H1 (cell line): ENCODE data around the gene OR6Q1. TPM values are rescaled to one million over a fixed set of nuclear protein-coding genes. Genes with fewer than 3 reads are reported as not detected.
"Not testable (repeated sequence)": the region's sequence is repeated elsewhere in the genome, so short reads cannot be mapped to it uniquely, and the experiment has no call there.

ENCODE experiments used
- CTCF ChIA-PET: fragments of 300-600 bp; sonication (Branson Sonifier 250); formaldehyde crosslinking; loops from one replicate; lab custom pipeline; 2021; ENCODE audit not compliant: partially characterized antibody; lab: Charles Lee
- POLR2A ChIA-PET: fragments of 300-600 bp; sonication (Branson Sonifier 250); formaldehyde crosslinking; loops from one replicate; lab custom pipeline; 2021; ENCODE audit warnings: inconsistent platforms; ENCODE audit not compliant: partially characterized antibody; lab: Charles Lee
- DNase-seq, 2 experiments: peaks; one replicate each; pipeline versions ENCODE4 v3.0.0 to v3.0.0-alpha.2; 2010 to 2022; ENCODE audit warnings: low spot score in 2 of 2, low read depth in 1 of 2, mixed read lengths in 1 of 2
- FAIRE-seq: peaks from 2 replicates; lab custom pipeline; 2011; peaks lifted over from hg19 to GRCh38; lab: Jason Lieb, UNC
- H2AFZ ChIP-seq: 2 replicates; pipeline ENCODE4 v1.8.1; 2012; ENCODE audit warnings: low read length, inconsistent platforms
- H2AK5ac ChIP-seq: 2 replicates; pipeline ENCODE4 v1.6.1; 2013; ENCODE audit warnings: low read depth, low read length
- H2BK120ac ChIP-seq: replicated peaks from 2 replicates; pipeline ENCODE3; 2013; ENCODE audit warnings: low read depth, low read length, inconsistent platforms
- H2BK12ac ChIP-seq: 2 replicates; pipeline ENCODE4 v1.6.1; 2013; ENCODE audit warnings: low read depth, low read length
- H2BK15ac ChIP-seq: 2 replicates; pipeline ENCODE4 v1.6.1; 2013; ENCODE audit warnings: low read length
- H2BK20ac ChIP-seq: 2 replicates; pipeline ENCODE4 v1.6.1; 2013; ENCODE audit warnings: low read length
- H2BK5ac ChIP-seq: 2 replicates; pipeline ENCODE4 v1.6.1; 2013; ENCODE audit warnings: low read depth, low read length
- H3K14ac ChIP-seq: 2 replicates; pipeline ENCODE4 v1.6.1; 2013; ENCODE audit warnings: inconsistent platforms; ENCODE audit not compliant: insufficient read length
- H3K18ac ChIP-seq: 2 replicates; pipeline ENCODE4 v1.6.1; 2013; ENCODE audit warnings: low read length; ENCODE audit errors: extremely low read depth
- H3K23ac ChIP-seq: 2 replicates; pipeline ENCODE4 v1.6.1; 2013; ENCODE audit warnings: inconsistent platforms; ENCODE audit not compliant: insufficient read length
- H3K23me2 ChIP-seq: 2 replicates; pipeline ENCODE4 v1.6.1; 2013; ENCODE audit warnings: low read depth, low read length
- H3K27ac ChIP-seq: 2 replicates; pipeline ENCODE4 v1.6.1; 2011; ENCODE audit warnings: low read depth, low read length, inconsistent platforms
- H3K27me3 ChIP-seq, 4 experiments: replicated peaks in 1 of 4; 1 replicate in 1 of 4; 2 replicates in 3 of 4; pipeline versions ENCODE4 v1.6.1 to v1.8.1; 2011 to 2013; ENCODE audit warnings: low read length in 3 of 4, mild to moderate bottlenecking in 3 of 4, inconsistent platforms in 2 of 4, mixed read lengths in 2 of 4, moderate library complexity in 1 of 4; ENCODE audit not compliant: control insufficient read depth in 3 of 4, insufficient read depth in 3 of 4; ENCODE audit errors: extremely low read depth in 1 of 4
- H3K36me3 ChIP-seq, 4 experiments: 2 replicates each; pipeline versions ENCODE4 v1.6.1 to v1.8.1; 2011 to 2013; ENCODE audit warnings: mild to moderate bottlenecking in 4 of 4, low read length in 3 of 4, moderate library complexity in 2 of 4, control low read depth in 1 of 4, inconsistent platforms in 1 of 4; ENCODE audit not compliant: insufficient read depth in 4 of 4, control insufficient read depth in 2 of 4
- H3K4ac ChIP-seq: replicated peaks from 2 replicates; pipeline ENCODE3; 2013; ENCODE audit warnings: low read length, low read depth, mixed read lengths, inconsistent platforms; ENCODE audit not compliant: insufficient read length
- H3K4me1 ChIP-seq, 4 experiments: replicated peaks in 1 of 4; 1 replicate in 1 of 4; 2 replicates in 3 of 4; pipeline versions ENCODE4 v1.6.1 to v1.8.1; 2011 to 2013; ENCODE audit warnings: low read length in 3 of 4, inconsistent platforms in 2 of 4, mixed read lengths in 1 of 4; ENCODE audit not compliant: insufficient read depth in 4 of 4, control insufficient read depth in 3 of 4
- H3K4me2 ChIP-seq, 2 experiments: 2 replicates each; pipeline versions ENCODE4 v1.6.1 to v1.8.1; 2011 to 2013; ENCODE audit warnings: low read depth in 2 of 2, low read length in 2 of 2, control low read depth in 1 of 2, inconsistent platforms in 1 of 2, mild to moderate bottlenecking in 1 of 2; ENCODE audit not compliant: insufficient read depth in 1 of 2
- H3K4me3 ChIP-seq, 4 experiments: fragments of 200-600, 300-600 bp in 1 of 4; sonication (generic), shearing (Covaris generic), sonication (Bioruptor Twin) in 1 of 4; 2 replicates each; pipeline versions ENCODE4 v1.5.1 to v1.8.1; 2011 to 2016; ENCODE audit warnings: low read length in 4 of 4, low read depth in 3 of 4, control low read depth in 2 of 4, inconsistent platforms in 2 of 4, mild to moderate bottlenecking in 2 of 4, mixed read lengths in 1 of 4, moderate library complexity in 1 of 4; ENCODE audit not compliant: insufficient read depth in 2 of 4; ENCODE audit errors: extremely low read depth in 1 of 4
- H3K56ac ChIP-seq: replicated peaks from 2 replicates; pipeline ENCODE3; 2013; ENCODE audit warnings: low read depth, mild to moderate bottlenecking, mixed read lengths, low read length, inconsistent platforms; ENCODE audit not compliant: insufficient read length
- H3K79me1 ChIP-seq: 2 replicates; pipeline ENCODE4 v1.6.1; 2013; ENCODE audit warnings: low read depth, low read length, control low read depth
- H3K79me2 ChIP-seq, 2 experiments: 2 replicates each; pipeline versions ENCODE4 v1.6.1 to v1.8.1; 2012 to 2013; ENCODE audit warnings: low read length in 2 of 2, mild to moderate bottlenecking in 2 of 2, inconsistent platforms in 1 of 2; ENCODE audit not compliant: insufficient read depth in 2 of 2, control insufficient read depth in 1 of 2
- H3K9ac ChIP-seq, 4 experiments: replicated peaks in 1 of 4; 1 replicate in 1 of 4; 2 replicates in 3 of 4; pipeline versions ENCODE4 v1.6.1 to v1.8.1; 2011 to 2013; ENCODE audit warnings: low read depth in 3 of 4, low read length in 3 of 4, control low read depth in 2 of 4, mild to moderate bottlenecking in 2 of 4, moderate library complexity in 2 of 4, inconsistent platforms in 1 of 4; ENCODE audit errors: extremely low read depth in 1 of 4
- H3K9me3 ChIP-seq, 2 experiments: 2 replicates each; pipeline versions ENCODE4 v1.6.1 to v1.8.1; 2012 to 2013; ENCODE audit warnings: mild to moderate bottlenecking in 2 of 2, moderate library complexity in 2 of 2, control low read depth in 1 of 2, inconsistent platforms in 1 of 2, low read depth in 1 of 2, low read length in 1 of 2, mixed read lengths in 1 of 2; ENCODE audit not compliant: insufficient read depth in 2 of 2
- H4K20me1 ChIP-seq, 2 experiments: replicated peaks in 1 of 2; 2 replicates each; pipeline versions ENCODE3 to v1.8.1; 2011 to 2013; ENCODE audit warnings: inconsistent platforms in 2 of 2, low read length in 2 of 2, mild to moderate bottlenecking in 1 of 2; ENCODE audit not compliant: insufficient read depth in 2 of 2, control insufficient read depth in 1 of 2
- H4K5ac ChIP-seq: 2 replicates; pipeline ENCODE4 v1.6.1; 2013; ENCODE audit warnings: low read length, low read depth, mixed read lengths, inconsistent platforms; ENCODE audit not compliant: insufficient read length
- H4K8ac ChIP-seq: 2 replicates; pipeline ENCODE4 v1.8.0; 2013; ENCODE audit warnings: mild to moderate bottlenecking, moderate library complexity, low read length, inconsistent platforms; ENCODE audit not compliant: insufficient read depth; ENCODE audit errors: extremely low read depth
- H4K91ac ChIP-seq: replicated peaks from 2 replicates; pipeline ENCODE3; 2013; ENCODE audit warnings: low read length, mixed read lengths, inconsistent platforms; ENCODE audit not compliant: insufficient read length
- WGBS, 2 experiments: shearing (Covaris generic) in 1 of 2; methylation state at CpG; one replicate each; pipeline versions ENCODE4 v1.1.6 to v1.1.7; 2013 to 2015; ENCODE audit warnings: low lambda C conversion rate in 2 of 2, mixed read lengths in 2 of 2, inconsistent platforms in 1 of 2, low coverage in 1 of 2, missing lambda C conversion rate in 1 of 2; ENCODE audit not compliant: insufficient replicate concordance in 2 of 2, insufficient coverage in 1 of 2, insufficient read length in 1 of 2; ENCODE audit errors: extremely low coverage in 1 of 2, missing lambda C conversion rate in 1 of 2; 5-methylcytosine and 5-hydroxymethylcytosine counted together
- polyA plus RNA-seq, 7 experiments: library from polyadenylated mRNA; depleted of rRNA in 3 of 7; stranded (reverse) in 5 of 7; unstranded in 2 of 7; fragments of >200 nt in 5 of 7; fragments of 200-250 nt in 2 of 7; gene quantifications; 1 replicate in 5 of 7; 2 replicates in 1 of 7; 4 replicates in 1 of 7; pipeline versions ENCODE4 v1.2.1 to v1.2.3, GENCODE V29; 2011 to 2013; ENCODE audit warnings: missing spikeins in 2 of 7, mixed read lengths in 2 of 7
- total RNA-seq: library from RNA; stranded (reverse); fragmentation: NEBNext Ultra II Directional; extraction: Animal tissue kit (Norgen Biotek cat#: 25700); gene quantifications from 2 replicates; pipeline ENCODE4 v1.2.1, GENCODE V29; 2021

The OR6Q1 gene
- total and polyA plus RNA-seq, 2 of the 8 experiments (the other 6 are each of a cell fraction or from before 2014, with no cell fraction given) = not detected

DNA sequence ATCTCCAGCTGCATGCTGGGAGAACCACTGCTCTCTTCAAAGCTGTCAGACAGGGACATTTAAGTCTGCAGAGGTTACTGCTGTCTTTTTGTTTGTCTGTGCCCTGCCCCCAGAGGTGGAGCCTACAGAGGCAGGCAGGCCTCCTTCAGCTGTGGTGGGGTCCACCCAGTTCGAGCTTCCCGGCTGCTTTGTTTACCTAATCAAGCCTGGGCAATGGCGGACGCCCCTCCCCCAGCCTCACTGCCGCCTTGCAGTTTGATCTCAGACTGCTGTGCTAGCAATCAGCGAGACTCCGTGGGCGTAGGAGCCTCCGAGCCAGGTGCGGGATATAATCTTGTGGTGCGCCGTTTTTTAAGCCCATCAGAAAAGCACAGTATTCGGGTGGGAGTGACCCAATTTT is 31.2 kb upstream of the OR6Q1 start:
- H3K27ac ChIP-seq, H3K4me2 ChIP-seq, H3K27me3 ChIP-seq, H2BK5ac ChIP-seq, H3K9me3 ChIP-seq, H3K23me2 ChIP-seq, H4K91ac ChIP-seq, H3K4me3 ChIP-seq, H4K20me1 ChIP-seq, H3K4me1 ChIP-seq, H3K79me2 ChIP-seq, H3K14ac ChIP-seq, H2AK5ac ChIP-seq, POLR2A ChIA-PET, H4K8ac ChIP-seq, H2BK12ac ChIP-seq, H2BK120ac ChIP-seq, FAIRE-seq, CTCF ChIA-PET, H3K4ac ChIP-seq, H3K9ac ChIP-seq, H3K79me1 ChIP-seq, H3K18ac ChIP-seq, H3K56ac ChIP-seq, DNase-seq, H3K36me3 ChIP-seq, H4K5ac ChIP-seq, H2AFZ ChIP-seq, H2BK15ac ChIP-seq, H2BK20ac ChIP-seq, H3K23ac ChIP-seq: not testable (repeated sequence)
- 76% methylated on average over 11 of the region's 13 CpGs; no CpG with 5 or more reads in 1 of the 2 experiments for WGBS, 2 experiments

- H2BK120ac ChIP-seq, H2AK5ac ChIP-seq, H3K27ac ChIP-seq, H2BK5ac ChIP-seq, H2BK20ac ChIP-seq, H4K8ac ChIP-seq, CTCF ChIA-PET, H3K18ac ChIP-seq, H2AFZ ChIP-seq, H3K79me2 ChIP-seq, H4K91ac ChIP-seq, H3K23me2 ChIP-seq, H4K20me1 ChIP-seq, H3K56ac ChIP-seq, H3K79me1 ChIP-seq, H2BK12ac ChIP-seq, H3K4ac ChIP-seq, H3K9ac ChIP-seq, H3K27me3 ChIP-seq, H3K14ac ChIP-seq, H3K9me3 ChIP-seq, H3K36me3 ChIP-seq, H3K4me2 ChIP-seq, H3K4me3 ChIP-seq, POLR2A ChIA-PET, DNase-seq, FAIRE-seq, H3K4me1 ChIP-seq, H3K23ac ChIP-seq, H4K5ac ChIP-seq, H2BK15ac ChIP-seq: not testable (repeated sequence)
- 59% methylated on average over 3 of the region's 10 CpGs; no CpG with 5 or more reads in 1 of the 2 experiments for WGBS, 2 experiments
Observed at GRCh38 chr11:58000021-58000420, 30.7 kb upstream of the OR6Q1 start.
